ENCODE results near the gene C19orf12. TPM values are rescaled to one million over a fixed set of nuclear protein-coding genes. Genes with fewer than 3 reads are reported as not detected.

C19orf12 gene
- 10 to 100 TPM; 33.1 to 52.6 (median 47.5) TPM for total RNA-seq
- total RNA-seq (2013): 37.4 TPM

DNA sequence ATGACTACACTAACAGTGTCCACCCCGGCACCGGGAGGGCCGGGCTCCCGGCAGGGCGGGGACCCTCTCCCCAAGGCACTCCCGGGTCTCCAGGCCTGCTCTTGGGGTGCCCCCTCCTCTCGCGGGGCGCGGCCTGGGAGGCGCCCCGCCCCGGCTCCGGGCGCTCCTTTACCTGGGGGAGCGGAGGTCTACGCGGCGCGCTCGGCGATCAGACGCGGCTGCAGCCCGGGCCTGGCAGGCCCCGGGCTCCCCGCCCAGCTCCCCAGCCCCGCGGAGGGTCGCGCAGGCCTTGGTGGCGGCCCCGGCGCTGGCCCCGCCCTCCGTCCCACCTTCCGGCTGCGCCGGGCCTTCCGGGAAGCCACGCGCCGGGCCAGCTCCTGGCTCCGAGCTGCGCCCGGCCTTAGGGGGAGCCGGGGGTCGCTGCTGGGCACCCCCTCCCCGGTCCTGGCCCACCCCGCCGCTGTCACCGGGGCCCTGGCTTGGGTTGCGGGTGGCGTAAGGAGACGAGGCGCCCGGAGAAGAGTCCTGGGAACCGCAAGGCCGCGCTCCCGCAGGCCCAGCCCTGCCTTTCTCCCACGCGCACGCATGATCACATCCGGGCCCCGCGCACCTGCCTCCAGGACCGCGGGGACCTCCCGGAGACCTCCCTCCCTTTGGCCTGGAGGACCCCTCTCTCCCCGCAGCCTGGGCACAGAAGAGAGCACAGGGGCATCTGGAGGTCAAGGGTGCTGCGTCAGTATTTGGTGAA is at the start of gene C19orf12:
Gene C19orf12 (minus strand): TSS at position 309 of the 748 bp plus-strand sequence. CDS start 6,848 bp downstream, outside the sequence.
- Mint-ChIP-seq H3K9me3 (no peaks in the 10 kb centered on the region), H3K36me3 (no peaks in the 10 kb centered on the region), H3K27me3 (ENCODE audit: low read depth in 2 of 2) (no peaks in the 10 kb centered on the region), H3K4me1 (peaks cover 57 to 59% of the 10 kb centered on the region in 2 donors), H3K4me3 (peak within 1 kb of the TSS; percentile 95), H3K27ac (peak within 1 kb of the TSS; percentile 75 to 88)
- Histone ChIP-seq H3K9me3 (ENCODE audit: control insufficient read depth, insufficient read depth, low read length) (no peaks in the 10 kb centered on the region), H3K4me3 (ENCODE audit: low read length) (peak within 1 kb of the TSS; percentile 50), H3K27me3 (ENCODE audit: control insufficient read depth, insufficient read depth, low read length) (no peaks in the 10 kb centered on the region), H3K4me1 (ENCODE audit: control insufficient read depth, insufficient read depth, low read length) (peaks cover 61% of the 10 kb centered on the region), H3K36me3 (ENCODE audit: control insufficient read depth, insufficient read depth, low read length) (peaks cover under 1% of the 10 kb centered on the region), H3K27ac (ENCODE audit: low read length) (peak within 1 kb of the TSS; percentile 87)
- ATAC-seq (peak; percentile 61 to 75 (median 61)), DNase-seq (peak; percentile 52 to 69)
- TF ChIP-seq, protein P1, sequence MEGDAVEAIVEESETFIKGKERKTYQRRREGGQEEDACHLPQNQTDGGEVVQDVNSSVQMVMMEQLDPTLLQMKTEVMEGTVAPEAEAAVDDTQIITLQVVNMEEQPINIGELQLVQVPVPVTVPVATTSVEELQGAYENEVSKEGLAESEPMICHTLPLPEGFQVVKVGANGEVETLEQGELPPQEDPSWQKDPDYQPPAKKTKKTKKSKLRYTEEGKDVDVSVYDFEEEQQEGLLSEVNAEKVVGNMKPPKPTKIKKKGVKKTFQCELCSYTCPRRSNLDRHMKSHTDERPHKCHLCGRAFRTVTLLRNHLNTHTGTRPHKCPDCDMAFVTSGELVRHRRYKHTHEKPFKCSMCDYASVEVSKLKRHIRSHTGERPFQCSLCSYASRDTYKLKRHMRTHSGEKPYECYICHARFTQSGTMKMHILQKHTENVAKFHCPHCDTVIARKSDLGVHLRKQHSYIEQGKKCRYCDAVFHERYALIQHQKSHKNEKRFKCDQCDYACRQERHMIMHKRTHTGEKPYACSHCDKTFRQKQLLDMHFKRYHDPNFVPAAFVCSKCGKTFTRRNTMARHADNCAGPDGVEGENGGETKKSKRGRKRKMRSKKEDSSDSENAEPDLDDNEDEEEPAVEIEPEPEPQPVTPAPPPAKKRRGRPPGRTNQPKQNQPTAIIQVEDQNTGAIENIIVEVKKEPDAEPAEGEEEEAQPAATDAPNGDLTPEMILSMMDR (IDR thresholded peaks at IDR 0.05): no peak
- intact Hi-C loops (cut with micrococcal nuclease): no loop called here
- WGBS (ENCODE audit: insufficient coverage): under 1% methylated on average over 72 of the region's 72 CpGs

DNA sequence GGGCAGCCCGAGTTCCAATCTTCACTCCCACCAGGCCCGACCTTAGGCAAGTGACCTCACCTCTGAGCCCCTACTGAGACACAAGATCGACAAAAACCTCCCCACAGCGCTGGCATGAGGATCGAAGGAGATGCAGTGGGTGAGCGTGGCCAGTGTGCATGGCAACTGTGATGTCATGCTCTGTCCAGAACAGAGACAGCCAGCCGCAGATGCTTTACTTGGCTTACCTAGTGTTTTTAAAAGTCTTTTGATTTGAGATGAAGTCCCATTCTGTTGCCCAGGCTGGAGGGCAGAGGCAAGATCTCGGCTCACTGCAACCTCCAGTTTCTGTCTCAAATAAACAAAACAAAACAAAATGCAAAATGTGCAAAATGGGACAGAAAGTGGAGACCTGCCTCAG is 49.3 kb upstream of the C19orf12 start:
- Histone ChIP-seq H3K9me3 (ENCODE audit: control insufficient read depth, insufficient read depth, low read length) (no peaks in the 10 kb centered on the region), H3K27me3 (ENCODE audit: control insufficient read depth, insufficient read depth, low read length) (no peaks in the 10 kb centered on the region), H3K27ac (ENCODE audit: low read length) (no peak overlapping the region), H3K4me3 (ENCODE audit: low read length) (no peak overlapping the region), H3K4me1 (ENCODE audit: control insufficient read depth, insufficient read depth, low read length) (peaks cover 4% of the 10 kb centered on the region), H3K36me3 (ENCODE audit: control insufficient read depth, insufficient read depth, low read length) (no peaks in the 10 kb centered on the region)
- no peaks in the 10 kb centered on the region for H3K36me3 Mint-ChIP-seq
- H3K9me3 Mint-ChIP-seq: no peaks in the 10 kb centered on the region
- WGBS (ENCODE audit: insufficient coverage): 91% methylated on average over 8 of the region's 8 CpGs
- H3K27me3 Mint-ChIP-seq (ENCODE audit: low read depth in 2 of 2): peaks cover 8 to 12% of the 10 kb centered on the region in 2 donors
- ATAC-seq (no peak), DNase-seq (no peak)
- TF ChIP-seq, protein P1 (IDR thresholded peaks at IDR 0.05): no peak
- H3K4me1 Mint-ChIP-seq: no peaks in the 10 kb centered on the region
- no peak overlapping the region for H3K4me3 Mint-ChIP-seq
- intact Hi-C loops (cut with micrococcal nuclease): no loop called here
- no peak overlapping the region for H3K27ac Mint-ChIP-seq

DNA sequence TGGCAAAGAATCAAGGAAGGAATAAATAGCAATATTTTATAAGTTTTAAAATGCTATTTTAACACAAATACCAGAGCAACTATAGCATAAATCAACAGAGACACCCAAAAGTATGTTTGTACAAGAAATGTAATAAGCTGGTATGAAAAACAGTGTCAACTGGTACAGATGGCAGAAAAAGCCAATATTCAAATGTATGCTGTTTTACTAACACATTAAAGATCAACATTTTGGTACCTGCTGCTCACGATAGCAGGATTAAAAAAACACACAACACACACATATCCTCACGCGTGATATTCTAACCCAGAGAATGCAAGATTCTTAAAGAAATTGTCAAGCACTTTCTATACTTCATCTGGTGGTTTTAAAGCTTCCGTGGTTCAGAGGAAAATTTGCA is 48.1 kb upstream of the C19orf12 start:
- Mint-ChIP-seq H3K4me3 (no peak overlapping the region), H3K9me3 (no peaks in the 10 kb centered on the region), H3K27me3 (ENCODE audit: low read depth in 2 of 2) (peaks cover 6 to 12% of the 10 kb centered on the region in 2 donors), H3K27ac (no peak overlapping the region), H3K4me1 (no peaks in the 10 kb centered on the region), H3K36me3 (no peaks in the 10 kb centered on the region)
- no peak overlapping the region for H3K27ac ChIP-seq (ENCODE audit: low read length)
- DNase-seq: no peak
- no peaks in the 10 kb centered on the region for H3K9me3 ChIP-seq (ENCODE audit: control insufficient read depth, insufficient read depth, low read length)
- H3K4me1 ChIP-seq (ENCODE audit: control insufficient read depth, insufficient read depth, low read length): peaks cover 4% of the 10 kb centered on the region
- H3K36me3 ChIP-seq (ENCODE audit: control insufficient read depth, insufficient read depth, low read length): no peaks in the 10 kb centered on the region
- WGBS (ENCODE audit: insufficient coverage): 93% methylated on average over 4 of the region's 4 CpGs
- no peak for ATAC-seq
- TF ChIP-seq, protein P1 (IDR thresholded peaks at IDR 0.05): no peak
- intact Hi-C loops (cut with micrococcal nuclease): no loop called here
- H3K27me3 ChIP-seq (ENCODE audit: control insufficient read depth, insufficient read depth, low read length): no peaks in the 10 kb centered on the region
- H3K4me3 ChIP-seq (ENCODE audit: low read length): no peak overlapping the region
